Measurements from ENCODE around the gene SMARCC2. TPM values are rescaled to one million over a fixed set of nuclear protein-coding genes. Genes with fewer than 3 reads are reported as not detected.
"Not testable (repeated sequence)": the region's sequence is repeated elsewhere in the genome, so short reads cannot be mapped to it uniquely, and the experiment has no call there.

The SMARCC2 gene
- polyA plus RNA-seq, 2 of the 4 experiments (the other 2 are of a cell fraction), result 51.9 to 83.9 TPM

GRCh38 chr12:56158029-56158925 lies 31.0 kb downstream of the SMARCC2 start, which contains the start of gene MYL6 (continued):
- TF ChIP-seq CTCF (IDR thresholded peaks at IDR 0.05), result no peak
- TF ChIP-seq RARB (CRISPR knock-in tag; IDR thresholded peaks at IDR 0.05), result peak; percentile 69; the same call in 1 of the 2 replicates
- 0 out of 2 replicates have a peak, but pooled peaks have one; percentile 7 for TF ChIP-seq ESRRA (IDR thresholded peaks at IDR 0.05; ENCODE audit: borderline replicate concordance, low read length)
- peak; percentile 88 for TF ChIP-seq FOSB (CRISPR knock-in tag; IDR thresholded peaks at IDR 0.05)
- TF ChIP-seq HOXA7 (CRISPR knock-in tag; IDR thresholded peaks at IDR 0.05), result peak; percentile 96
- 0 out of 2 replicates have a peak, but pooled peaks have one; percentile 59 for TF ChIP-seq TP53 (CRISPR knock-in tag; IDR thresholded peaks at IDR 0.05)
- peak; percentile 41; the same call in 1 of the 2 replicates for TF ChIP-seq HOXB5 (CRISPR knock-in tag; IDR thresholded peaks at IDR 0.05)
- peak; percentile 71; the same call in 1 of the 2 replicates for TF ChIP-seq POLR2AphosphoS2 (conservative IDR thresholded peaks at IDR 0.05; ENCODE audit: low read length)
- peak; percentile 78; the same call in 1 of the 2 replicates for TF ChIP-seq PHF8 (IDR thresholded peaks at IDR 0.05; ENCODE audit: borderline replicate concordance, low read depth)
- peak; percentile 77 to 95; a peak in 4 of 5 replicates for TF ChIP-seq JUN (IDR thresholded peaks at IDR 0.05)
- peak; percentile 58 for TF ChIP-seq TFCP2L1 (CRISPR knock-in tag; IDR thresholded peaks at IDR 0.05)
- TF ChIP-seq CBX8 (IDR thresholded peaks at IDR 0.05), result no peak
- TF ChIP-seq FOSL2 (IDR thresholded peaks at IDR 0.05), result no peak
- TF ChIP-seq FOSL2 (CRISPR knock-in tag; IDR thresholded peaks at IDR 0.05), result peak; percentile 98
- TF ChIP-seq PBX3 (IDR thresholded peaks at IDR 0.05), result peak; percentile 81

- TF ChIP-seq SMC3 (IDR thresholded peaks at IDR 0.05), result peak; percentile 29; the same call in 1 of the 3 replicates
- no peak for TF ChIP-seq FOSB (CRISPR knock-in tag; IDR thresholded peaks at IDR 0.05)
- TF ChIP-seq POLR2A (IDR thresholded peaks at IDR 0.05; ENCODE audit: low read length), result peak; percentile 30
- TF ChIP-seq MAX (IDR thresholded peaks at IDR 0.05), result peak; percentile 45
- TF ChIP-seq MYC (IDR thresholded peaks at IDR 0.05; ENCODE audit: borderline replicate concordance, low read length), result 0 out of 2 replicates have a peak, but pooled peaks have one; percentile 12
- peak; percentile 12 to 22; a peak in 1 of 5 replicates for TF ChIP-seq RAD21 (conservative IDR thresholded peaks at IDR 0.05 in 1 of 2, IDR thresholded peaks at IDR 0.05 in 1 of 2)
- TF ChIP-seq RFX5 (IDR thresholded peaks at IDR 0.05), result no peak
- TF ChIP-seq CTCF (IDR thresholded peaks at IDR 0.05), result peak; percentile 56
- TF ChIP-seq E2F6 (IDR thresholded peaks at IDR 0.05; ENCODE audit: borderline replicate concordance, low read depth), result peak; percentile 84
- WGBS (ENCODE audit: missing lambda C conversion rate), result 30% methylated on average over 45 of the region's 45 CpGs
- Histone ChIP-seq H3K9me3 (no peaks in the 10 kb centered on the region), H3K4me1 (peaks cover 43% of the 10 kb centered on the region), H3K4me3 (peak overlapping the region; percentile 74), H3K27ac (peak overlapping the region; percentile 90 to 97), H3K4me2 (peak overlapping the region; percentile 94)
- ATAC-seq (peak; percentile 71 to 75), FAIRE-seq (no peak), DNase-seq (ENCODE audit: low read depth in 1 of 2, low spot score in 1 of 2) (peak; percentile 87 to 94)
- CTCF ChIA-PET, result interaction anchor here (0.6 to 10.2 kb wide), 9 partner anchors 13 to 175 kb away, joined by 3 to 98 read pairs (median 4); partner anchors contain the start of genes ERBB3, ESYT1, SMARCC2 and ZC3H10
- POLR2A ChIA-PET, result interaction anchor here (1.0 to 2.1 kb wide), 6 partner anchors 15 to 41 kb away, joined by 4 to 16 read pairs (median 7); partner anchors contain the start of genes ESYT1, RPL41, SMARCC2 and ZC3H10
These were observed 31.9 kb downstream of the SMARCC2 start for GRCh38 chr12:56157201-56158028.

- ATAC-seq; POLR2A ChIA-PET; FAIRE-seq; H3K9me3 ChIP-seq; DNase-seq (ENCODE audit: low read depth in 1 of 2, low spot score in 1 of 2); H3K4me3 ChIP-seq: not testable (repeated sequence)
- WGBS (ENCODE audit: missing lambda C conversion rate), result 95% methylated on average over 21 of the region's 21 CpGs
- Histone ChIP-seq H3K4me1 (peaks cover 38% of the 10 kb centered on the region), H3K4me2 (peak overlapping the region; percentile 94), H3K27ac (peak overlapping the region; percentile 90 to 97)
- CTCF ChIA-PET, result interaction anchor here (0.6 to 10.2 kb wide), 9 partner anchors 12 to 492 kb away, joined by 3 to 98 read pairs (median 3); partner anchors contain the start of genes ERBB3, ESYT1 and ZC3H10
These were observed 32.7 kb downstream of the SMARCC2 start for GRCh38 chr12:56156464-56157200.
